ENCODE results near the gene PREP.
A peak's percentile ranks its signal among the peaks of the same experiment; 100 is the strongest.

Gene PREP

DNA sequence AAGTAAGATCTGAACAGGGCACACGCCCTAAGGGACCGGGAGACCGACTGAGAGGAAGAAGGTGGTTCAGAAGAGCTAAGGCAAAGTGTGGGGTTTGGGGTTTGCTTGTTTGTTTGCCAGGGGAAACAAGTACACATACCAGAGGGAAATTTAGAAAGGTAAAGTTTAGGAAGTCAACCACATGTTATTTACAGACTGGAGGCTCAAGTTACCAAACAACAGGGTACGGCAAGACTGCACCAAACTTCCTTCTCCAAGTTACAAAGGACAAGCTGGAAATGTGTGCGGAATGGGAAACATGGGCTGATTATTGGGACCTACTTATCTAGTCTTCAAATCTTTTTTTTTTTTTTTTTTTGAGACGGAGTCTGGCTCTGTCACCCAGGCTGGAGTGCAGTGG is 11.2 kb downstream of the PREP start:
- no peak for DNase-seq (ENCODE audit: low read depth)

DNA sequence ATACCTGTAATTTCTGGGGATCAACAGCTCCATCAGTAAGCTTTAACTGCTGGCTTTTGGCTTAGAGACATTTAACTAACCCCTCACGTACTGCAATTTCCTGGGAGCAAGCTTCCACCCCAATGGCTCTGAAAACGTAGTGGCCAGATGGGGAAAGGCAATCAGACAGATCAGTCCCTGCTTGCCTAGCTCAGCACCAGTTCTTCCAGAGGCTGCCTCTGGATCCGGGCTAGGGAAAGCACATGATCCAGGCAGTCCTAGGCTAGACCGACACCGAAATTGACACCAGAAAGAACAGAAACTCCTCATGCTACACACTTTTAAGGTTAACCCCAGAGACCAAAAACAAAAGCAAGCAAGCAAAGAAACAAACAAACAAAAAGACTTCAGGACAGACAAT is 13.3 kb downstream of the PREP start:
- no peak for DNase-seq (ENCODE audit: low read depth)

DNA sequence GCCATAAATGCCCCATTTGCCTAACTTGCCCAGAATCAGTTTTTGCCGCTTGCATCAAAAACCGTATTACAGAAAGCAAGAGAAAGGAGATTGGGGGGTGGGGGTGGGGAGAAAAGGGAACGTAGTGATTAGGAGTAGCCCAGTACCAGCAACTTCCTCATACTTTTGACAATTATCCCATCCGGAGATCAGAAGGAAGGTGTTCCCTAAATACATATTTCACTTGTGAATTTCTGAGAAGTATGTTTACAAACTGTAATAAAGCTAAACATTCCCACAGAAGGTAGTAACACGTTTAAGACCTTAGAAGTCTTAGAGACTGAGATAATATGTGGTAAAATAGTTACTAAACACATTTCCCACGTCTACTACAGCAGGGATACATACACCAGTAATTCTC is 14.5 kb downstream of the PREP start:
- DNase-seq (ENCODE audit: low read depth), result no peak

DNA sequence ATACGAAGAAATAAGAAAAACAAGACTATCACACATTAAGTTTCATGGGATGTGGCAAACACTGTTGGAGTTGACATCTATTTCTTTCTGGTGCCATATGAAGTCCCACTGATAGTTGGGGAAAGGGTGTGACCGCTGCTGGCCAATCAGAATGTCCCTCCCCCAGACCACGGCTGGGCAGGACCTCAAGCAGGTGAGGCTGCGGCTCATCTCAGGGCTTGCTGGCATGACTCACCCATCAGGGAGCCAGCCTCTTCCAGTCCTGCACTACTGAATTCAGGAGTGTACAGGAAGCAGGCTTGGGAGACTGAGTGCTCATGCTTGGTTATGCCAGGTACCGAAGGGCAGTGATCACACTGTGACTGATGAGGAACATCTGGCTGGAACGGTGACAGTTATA is 18.9 kb downstream of the PREP start:
- DNase-seq (ENCODE audit: low read depth), result no peak

DNA sequence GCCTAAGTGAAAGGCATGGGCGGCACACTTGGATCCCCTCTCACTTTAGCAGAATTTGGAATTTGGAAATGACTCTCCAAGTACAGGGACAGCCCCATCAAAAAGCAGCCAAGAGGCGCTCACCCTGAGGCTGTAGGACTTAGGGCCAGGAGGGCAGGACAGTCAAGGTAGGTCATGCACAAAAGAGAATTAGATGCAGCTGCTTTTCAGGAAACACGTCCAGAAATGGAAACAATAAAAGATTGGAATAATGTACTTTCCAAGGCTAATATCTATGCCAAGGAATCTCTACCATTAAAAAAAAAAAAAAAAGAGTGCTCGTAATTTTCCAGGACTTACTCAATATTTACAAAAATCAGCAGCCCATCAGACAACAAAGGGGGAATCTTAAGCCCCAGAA is 19.9 kb downstream of the PREP start:
- no peak for DNase-seq (ENCODE audit: low read depth)

DNA sequence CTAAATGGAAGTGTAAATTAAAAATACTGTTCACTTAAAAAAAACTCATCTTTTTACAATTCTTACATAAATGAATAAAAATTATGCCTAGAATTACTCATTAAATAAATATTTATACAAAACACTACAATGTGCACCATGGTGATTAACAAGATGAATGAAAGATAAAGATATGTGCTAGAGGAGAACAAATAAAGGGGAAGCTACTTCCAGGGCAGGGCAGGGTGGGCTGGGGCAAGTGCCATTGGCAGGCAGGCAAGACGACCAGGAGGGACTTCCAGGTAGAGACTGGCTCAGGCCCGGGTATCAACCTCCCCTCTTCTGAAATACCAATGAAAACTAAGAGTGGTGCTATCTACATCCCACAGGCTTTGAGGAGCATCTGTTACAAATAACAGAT is 20.4 kb downstream of the PREP start:
- no peak for DNase-seq (ENCODE audit: low read depth)

DNA sequence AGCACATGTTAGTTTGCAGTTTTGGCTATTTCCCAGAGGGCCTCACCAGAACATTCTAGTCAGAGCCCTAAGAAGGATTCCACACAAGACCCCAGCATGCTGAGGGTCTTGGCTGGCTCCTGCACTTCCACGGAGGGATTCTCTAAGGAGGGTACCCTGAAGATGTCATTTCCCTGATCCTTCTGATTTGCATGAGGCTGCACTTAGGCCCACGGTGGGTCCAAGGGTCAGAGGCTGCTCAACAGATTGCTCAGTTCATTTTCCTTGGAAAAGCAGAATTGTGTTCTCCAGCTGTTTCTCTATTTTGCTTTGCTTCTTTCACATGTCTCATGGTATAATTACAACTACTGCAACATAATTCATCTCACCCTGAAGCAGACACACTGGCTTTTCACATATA is 22.2 kb downstream of the PREP start:
- DNase-seq (ENCODE audit: low read depth), result no peak

DNA sequence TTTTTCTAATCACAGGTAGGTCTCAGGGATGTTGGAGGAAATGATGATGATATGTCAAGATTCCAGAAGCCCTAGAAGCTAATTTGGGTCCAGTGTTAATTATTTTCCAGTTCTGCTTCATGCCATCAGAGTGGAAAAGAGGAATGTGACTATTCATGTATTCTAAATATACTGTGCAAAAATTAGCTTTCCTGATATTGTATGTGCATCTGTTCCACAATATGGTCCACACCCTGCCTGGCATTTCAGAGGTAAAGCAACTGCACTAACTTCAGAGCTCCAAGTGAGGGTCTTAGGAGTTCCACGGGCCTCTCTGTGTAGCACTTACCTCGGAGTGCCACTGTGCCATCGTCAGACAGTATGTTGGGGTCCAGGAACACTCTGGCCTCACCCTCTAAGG is 27.1 kb downstream of the PREP start:
- no peak for DNase-seq (ENCODE audit: low read depth)

DNA sequence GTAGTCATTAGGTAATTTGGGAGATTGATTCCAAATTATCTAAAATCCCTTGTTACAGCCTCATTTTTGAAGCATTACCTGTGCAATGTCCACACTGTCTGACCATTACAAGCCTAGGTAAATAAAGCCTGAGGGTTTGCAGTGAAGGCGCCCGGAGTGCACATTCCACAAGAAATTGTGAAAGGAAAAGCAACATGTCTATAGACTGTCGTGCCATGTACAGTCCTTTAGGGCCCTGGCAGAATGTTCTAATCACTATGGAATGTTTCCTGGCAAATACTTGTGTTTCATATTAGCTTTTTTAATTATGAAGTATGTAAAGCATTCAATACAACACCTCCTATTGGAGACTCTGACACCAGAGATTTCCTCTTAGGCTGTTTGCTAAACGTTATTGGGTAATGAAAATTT is 28.9 kb downstream of the PREP start:
- peak; percentile 76 for DNase-seq (ENCODE audit: low read depth)

DNA sequence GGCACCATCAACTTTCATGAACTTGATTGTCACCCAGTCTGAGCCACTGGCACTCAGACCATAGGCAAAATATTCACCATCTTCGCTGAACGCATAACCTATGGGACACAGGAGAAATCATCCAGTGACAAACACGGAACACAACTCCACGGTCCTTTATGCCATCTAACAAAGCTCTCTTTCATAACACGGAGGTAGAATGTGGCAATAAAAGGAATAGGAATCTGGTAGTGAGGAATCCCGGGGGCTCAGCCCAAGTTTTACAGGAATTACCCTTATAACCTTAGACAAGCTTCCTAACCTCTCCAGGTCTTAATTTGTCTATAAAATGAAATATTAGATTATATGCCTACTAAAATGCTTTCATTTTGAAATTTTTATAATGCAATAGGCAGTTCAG is 29.4 kb downstream of the PREP start:
- no peak for DNase-seq (ENCODE audit: low read depth)

DNA sequence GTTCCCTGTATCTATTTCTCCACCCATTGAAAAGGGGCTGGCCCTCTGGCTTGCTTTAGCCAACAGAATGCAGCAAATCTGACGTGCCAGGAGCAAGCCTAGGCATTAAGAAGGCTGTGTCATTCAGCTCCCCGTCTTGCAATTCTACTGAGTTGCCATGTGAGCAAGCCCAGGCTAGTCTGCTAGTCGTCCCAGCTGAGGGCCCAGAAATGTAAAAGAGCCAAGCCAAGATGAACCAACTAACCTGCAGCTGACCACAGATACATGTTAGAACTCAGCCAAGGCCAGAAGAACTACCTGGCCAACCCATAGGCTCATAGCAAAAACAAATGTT is 30.1 kb downstream of the PREP start:
- no peak for DNase-seq (ENCODE audit: low read depth)

DNA sequence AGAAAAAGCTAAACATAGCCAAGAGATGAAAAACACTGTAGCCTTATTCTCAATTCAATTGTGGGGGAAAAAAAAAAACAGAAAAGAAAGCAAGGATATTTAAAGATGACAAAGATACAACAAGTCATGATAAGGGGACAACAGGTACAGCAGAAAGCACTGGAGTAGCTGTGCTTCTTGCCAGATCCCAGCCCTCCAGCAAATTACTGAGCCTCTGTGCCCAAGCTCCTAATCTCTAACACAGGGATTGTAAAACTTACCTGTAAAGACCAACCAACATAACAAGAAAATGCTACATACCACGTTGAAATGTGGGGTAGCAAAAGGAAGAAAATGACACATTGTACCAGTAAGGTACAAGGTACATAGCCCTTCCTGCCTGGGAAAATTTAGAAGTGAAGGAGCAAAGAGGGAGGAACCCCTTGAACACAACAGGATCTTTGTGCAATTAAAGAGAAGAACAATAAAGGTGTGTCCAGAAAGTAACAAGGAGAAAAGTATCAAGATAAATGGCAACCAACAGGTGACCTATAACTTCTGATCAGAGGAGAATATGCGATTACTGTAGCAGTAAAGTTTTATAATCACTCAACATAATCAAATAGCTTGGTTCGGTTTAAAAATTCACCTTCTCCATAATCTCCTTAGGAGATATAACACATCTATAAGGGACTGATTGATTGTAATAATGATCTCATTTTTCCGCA is 30.6 kb downstream of the PREP start:
- no peak for DNase-seq (ENCODE audit: low read depth)

DNA sequence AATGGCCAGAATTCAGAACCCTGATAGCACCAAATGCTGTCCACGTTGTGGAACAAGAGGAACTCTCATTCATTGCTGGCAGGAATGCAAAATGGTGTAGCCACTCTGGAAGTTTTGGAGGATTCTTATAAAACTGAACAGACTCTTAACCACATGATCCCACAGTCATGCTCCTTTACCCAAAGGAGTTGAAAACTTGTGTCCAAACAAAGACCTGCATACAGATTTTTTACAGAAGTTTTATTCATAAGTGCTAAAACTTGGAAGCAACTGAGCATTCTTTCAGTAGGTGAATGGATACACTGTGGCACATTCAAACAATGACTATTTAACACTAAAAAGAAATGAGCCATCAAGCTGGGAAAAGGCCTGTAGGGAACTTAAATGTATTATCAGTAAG is 32.5 kb downstream of the PREP start:
- no peak for DNase-seq (ENCODE audit: low read depth)

DNA sequence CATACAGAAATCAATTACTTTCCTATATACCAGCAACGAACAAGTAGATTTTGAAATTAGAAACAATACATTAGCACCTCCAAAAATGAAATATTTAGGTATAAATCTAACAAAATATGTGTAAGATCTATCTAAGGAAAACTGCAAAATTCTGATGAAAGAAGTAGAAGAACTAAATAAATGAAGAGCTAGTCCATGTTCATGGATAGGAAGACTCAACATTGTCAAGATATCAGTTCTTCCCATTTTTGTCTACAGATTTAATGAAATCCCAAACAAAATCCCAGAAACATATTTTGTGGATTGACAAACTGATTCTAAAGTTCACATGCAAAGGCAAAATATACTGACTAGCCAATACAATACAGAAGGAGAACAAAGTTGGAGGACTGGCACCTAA is 33.7 kb downstream of the PREP start:
- no peak for DNase-seq (ENCODE audit: low read depth)

DNA sequence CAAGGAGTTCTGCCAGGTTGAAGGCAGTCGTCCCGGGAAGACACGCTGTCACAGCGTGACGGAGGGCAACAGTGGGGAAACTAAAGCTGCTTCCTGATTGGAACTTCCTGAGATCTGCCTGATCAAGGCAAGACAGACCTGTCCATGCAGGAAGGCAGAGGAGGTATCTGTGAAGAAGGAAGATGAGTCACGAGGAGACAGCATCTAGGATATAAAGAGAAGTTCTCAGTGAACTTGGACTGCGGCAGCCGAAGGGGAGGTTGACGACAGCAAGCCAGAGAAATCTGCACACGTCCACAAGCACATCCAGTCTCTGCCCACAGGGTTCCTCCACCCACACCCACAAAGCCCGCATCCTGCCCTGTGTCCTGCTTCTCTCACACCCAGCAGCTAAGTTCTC is 38.6 kb downstream of the PREP start:
- no peak for DNase-seq (ENCODE audit: low read depth)

DNA sequence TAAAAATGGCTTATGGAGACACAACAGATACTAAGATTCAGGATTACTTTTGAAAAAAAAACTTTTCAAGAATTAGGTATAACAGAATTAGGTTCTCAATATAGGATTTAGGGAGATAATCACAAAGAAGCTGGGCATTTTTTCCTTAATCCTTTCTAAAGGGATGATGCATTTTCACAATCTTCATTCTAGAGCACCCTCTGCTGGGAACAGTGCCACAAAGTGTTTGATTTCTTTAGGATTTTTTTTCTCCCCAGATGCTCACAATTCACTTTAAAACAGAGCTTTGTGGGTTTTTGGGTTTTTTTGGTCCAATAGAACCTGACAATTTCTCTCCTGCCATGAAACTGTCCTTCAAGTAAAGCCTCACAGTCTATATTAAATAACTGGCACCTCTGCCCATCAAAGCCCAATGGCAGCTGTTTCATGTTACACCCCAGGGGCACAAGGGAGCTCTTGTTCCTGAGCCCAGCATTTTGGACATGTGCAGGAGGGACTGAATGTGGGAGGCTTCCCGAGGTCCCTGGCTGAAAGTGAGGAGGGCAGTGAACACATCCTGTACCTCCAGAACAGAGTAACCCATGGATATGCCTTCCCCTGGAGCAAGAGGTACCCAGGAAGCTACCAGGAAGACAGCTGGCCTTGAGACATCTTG is 39.7 kb downstream of the PREP start:
- DNase-seq (ENCODE audit: low read depth), result no peak

DNA sequence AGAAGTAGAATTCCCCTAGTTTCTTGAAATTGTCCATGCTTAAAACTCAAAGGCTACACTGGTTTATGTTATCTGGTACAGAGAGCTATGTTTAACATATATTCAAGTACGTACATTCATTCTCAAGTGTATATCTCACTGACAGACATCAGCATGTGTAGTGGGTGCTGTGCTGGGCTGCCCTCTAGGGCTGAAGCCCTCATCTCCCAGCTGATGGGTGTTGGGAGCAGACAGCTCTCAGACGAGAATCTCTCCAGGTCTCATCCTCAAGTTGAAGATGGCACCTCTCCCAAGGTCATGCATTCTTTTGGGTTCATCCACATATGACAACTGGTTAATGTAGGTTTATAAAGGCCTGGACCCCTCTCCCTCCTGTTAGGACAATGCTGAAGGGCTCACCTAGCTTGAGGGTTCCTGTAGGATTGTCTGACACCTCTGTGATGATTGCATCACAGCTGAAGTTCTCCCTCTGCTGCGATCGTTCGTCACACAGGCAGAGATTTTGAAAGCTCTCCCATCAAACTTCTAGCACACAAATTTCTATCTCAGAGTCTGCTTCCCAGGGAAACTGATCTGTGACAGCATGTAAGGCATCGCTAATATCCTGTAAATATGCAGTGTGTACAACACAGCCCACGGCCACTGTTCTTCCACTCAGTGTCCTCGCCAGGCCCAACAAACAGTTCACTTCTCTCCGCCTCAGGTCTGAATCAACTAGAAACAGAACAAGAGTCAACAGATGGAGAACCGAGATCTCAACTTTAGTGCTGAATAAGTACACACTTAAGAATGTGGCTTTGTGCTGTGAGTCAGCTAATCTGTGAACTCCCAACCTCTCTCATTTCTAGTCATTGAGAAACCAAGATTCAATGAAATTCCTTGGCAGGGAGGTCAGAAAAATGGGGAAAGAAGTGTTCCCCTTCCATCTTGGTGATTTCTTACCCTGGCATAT is 43.2 kb downstream of the PREP start:
- DNase-seq (ENCODE audit: low read depth), result peak; percentile 88

DNA sequence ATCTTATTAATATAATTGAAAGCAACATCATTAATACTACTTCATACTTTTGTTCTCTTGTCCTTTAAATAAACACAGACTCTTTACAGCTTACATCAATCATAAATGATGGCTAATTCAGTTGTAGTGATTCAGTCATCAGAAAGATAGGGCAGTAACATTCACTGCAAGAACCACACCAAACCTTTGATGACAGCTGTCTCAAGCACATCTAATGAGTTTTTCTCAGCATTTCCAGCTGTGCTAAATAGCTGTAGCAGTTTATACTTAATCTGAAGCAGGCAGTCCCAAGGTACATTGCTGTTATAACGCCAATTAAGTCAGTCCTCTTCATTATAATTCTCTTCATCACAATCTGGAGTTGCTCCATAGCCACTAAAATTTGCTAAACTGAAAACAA is 45.7 kb downstream of the PREP start:
- DNase-seq (ENCODE audit: low read depth), result no peak

DNA sequence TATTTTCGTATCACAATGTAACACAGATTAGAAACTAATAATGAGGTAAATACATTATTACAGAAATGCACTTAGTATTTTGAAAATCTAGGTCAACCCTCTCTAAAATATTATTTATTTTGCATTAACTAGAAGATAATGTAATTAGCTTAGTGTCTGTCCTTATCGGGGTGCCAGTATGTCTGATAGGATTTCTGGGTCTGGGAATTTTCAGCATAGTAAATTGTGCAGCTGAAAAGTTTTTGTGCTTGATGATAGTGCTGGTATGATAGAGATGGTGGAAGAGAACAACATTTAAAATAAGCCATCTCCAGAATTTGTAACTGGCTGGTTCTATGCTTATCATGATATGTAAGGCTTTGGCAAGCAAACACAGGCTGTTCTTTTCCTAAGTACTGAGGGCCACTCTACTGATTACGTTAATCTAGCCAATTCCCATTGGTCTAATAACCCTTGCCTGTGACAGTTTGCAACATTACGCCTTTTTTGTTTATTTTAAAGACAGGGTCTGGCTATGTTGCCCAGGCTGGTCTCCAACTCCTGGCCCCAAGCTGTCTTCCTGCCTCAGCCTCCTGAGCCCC is 50.8 kb downstream of the PREP start:
- no peak for DNase-seq (ENCODE audit: low read depth)

DNA sequence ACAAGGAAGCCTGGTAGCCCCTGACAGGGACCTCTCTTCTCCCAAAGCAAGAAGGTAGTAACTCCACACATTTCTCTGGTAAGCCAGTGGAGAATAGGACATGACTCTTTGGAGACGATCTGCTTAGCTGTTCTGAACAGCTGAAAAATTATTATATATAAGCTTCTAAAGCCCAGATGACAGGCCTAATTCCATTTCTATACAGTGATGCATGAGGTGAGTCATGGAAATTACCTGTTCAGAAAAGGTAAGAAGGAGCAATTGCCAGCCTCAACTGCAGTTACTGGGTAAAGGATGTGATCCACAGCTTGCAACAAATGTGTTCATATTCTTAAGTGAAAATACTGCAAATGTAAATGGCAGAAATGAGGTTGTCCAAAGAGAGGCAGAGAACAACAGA is 54.0 kb downstream of the PREP start:
- DNase-seq (ENCODE audit: low read depth), result no peak

DNA sequence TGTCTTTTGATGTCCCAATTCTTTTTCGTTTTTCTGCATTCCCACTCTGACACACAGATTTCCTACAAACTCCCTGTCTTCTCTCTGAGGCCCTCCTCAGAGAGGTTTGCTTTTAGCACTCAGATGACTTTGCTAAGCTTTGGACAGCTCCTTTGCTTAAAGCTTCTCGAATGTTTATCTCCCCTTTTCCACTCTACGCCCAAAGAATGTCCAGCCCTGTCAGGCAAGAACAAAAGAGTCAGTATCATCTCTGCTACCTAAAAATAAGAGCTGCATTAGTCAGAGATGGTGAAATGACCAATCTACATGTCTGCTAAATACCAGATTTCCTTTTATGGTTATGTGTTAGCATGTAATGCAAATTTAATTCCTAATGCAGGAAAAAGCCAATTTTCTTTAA is 56.8 kb downstream of the PREP start:
- no peak for DNase-seq (ENCODE audit: low read depth)

DNA sequence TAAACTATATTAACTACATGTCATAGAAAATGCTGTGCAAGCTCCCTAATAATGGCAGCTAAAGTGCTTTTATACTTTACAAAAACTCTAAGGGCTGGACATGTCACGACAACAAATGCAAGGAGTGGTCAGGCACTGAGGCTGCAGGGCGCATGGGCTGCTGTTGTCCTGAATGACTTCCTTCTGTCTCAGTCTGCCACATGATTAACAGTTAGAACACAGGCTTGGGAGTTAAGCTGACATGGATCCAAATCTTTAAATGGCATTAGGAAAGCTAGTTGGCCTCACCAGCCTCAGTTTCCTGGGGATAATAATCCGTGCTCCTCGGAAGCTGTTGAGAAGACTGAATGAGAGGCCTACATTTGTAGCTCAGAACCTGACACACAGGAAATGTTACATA is 57.4 kb downstream of the PREP start:
- DNase-seq (ENCODE audit: low read depth), result no peak

DNA sequence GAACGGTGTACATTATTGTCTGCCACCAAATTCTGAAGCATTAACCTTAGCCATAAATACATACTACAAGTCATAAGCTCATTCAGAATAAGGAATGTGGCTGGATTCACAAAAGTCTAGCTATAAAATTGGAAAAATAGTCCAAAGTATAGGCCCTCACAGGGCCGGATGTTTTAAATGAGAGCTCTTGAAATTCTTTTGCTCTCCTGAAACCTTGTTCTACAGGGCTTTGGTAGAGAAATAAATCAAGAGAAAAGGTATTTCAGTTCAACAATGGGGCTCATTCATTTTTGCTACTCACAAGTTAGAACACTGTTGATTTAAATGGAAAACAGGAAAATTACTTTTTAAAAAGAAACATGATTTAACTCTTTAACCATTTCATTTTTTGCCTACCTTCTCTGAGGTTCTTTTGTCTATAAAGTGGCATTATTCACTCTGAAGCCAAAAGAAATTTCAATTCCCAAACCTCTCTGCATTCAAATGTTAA is 58.0 kb downstream of the PREP start:
- DNase-seq (ENCODE audit: low read depth), result no peak
